ENCODE results near the gene CENPI.
"Not testable (repeated sequence)": the region's sequence is repeated elsewhere in the genome, so short reads cannot be mapped to it uniquely, and the experiment has no call there.

The CENPI gene, protein sequence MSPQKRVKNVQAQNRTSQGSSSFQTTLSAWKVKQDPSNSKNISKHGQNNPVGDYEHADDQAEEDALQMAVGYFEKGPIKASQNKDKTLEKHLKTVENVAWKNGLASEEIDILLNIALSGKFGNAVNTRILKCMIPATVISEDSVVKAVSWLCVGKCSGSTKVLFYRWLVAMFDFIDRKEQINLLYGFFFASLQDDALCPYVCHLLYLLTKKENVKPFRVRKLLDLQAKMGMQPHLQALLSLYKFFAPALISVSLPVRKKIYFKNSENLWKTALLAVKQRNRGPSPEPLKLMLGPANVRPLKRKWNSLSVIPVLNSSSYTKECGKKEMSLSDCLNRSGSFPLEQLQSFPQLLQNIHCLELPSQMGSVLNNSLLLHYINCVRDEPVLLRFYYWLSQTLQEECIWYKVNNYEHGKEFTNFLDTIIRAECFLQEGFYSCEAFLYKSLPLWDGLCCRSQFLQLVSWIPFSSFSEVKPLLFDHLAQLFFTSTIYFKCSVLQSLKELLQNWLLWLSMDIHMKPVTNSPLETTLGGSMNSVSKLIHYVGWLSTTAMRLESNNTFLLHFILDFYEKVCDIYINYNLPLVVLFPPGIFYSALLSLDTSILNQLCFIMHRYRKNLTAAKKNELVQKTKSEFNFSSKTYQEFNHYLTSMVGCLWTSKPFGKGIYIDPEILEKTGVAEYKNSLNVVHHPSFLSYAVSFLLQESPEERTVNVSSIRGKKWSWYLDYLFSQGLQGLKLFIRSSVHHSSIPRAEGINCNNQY

DNA sequence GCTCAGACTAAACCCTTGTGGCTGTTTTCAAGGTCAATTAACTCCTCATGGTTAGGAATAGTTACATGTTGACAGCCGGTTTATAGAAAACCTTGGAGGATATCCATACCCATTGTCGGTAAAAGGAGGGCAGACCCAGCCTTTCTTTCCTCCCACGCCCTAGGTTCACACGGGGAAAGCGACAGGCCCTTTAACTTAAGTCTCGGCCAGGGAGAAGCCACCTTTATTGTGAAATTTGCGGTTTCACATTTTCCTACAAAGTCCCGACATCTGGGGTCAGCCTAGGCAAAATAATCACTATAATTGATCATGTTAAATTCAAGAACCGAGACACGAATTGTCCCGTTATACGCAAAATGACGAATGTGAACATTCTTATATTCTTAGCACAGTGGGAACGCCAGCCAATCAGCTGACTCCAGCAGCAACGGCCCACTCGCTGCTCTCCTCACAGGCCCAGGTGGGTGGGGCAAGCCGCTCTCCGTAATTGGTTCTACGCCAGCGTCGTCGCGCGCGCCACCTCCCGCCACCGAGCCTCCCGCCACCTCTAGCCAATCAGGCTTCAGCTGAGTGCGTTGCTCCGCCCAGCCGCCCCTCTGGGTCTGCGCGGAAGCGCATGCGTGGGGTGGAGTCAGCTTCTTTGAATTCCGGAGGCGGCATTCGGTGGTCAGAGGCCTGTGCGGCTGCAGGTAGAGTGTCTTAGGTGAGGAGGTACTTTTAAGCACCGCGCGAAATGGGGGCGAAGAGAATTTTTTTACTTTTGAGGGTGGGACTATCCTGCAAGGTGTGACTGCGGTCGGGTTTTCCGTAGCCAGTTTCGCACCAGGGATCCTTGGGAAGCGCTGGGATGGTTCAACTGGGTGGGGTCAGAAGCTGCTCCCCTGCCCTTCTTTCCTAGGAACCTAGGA is at the start of gene CENPI:
CENPI (plus strand) TSS at position 659 of the 908 bp plus-strand sequence. CDS start 2,867 bp downstream, outside the sequence.
- DNase-seq: peak; percentile 90 to 91

DNA sequence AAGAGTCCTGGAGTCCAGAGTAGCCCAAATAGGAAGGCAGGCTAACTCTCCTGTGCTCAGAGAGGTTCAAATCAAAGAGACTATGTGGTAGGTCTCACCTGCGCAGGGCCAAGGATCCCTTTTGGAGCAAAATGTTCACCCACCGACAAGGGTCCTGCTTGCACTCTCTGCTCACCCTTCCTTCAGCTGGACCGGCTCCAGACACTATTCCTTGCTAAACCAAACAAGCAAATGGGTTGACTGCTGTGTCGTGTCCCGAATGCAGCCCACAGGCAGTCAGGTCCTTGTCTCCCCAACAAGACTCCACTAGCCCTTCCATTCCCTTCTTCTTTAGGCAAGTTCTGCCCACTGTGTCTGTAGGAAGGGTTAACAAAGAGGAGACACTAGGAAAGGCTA is 46.9 kb upstream of the CENPI start:
- DNase-seq: peak in 1 of 2 donors; percentile 0

DNA sequence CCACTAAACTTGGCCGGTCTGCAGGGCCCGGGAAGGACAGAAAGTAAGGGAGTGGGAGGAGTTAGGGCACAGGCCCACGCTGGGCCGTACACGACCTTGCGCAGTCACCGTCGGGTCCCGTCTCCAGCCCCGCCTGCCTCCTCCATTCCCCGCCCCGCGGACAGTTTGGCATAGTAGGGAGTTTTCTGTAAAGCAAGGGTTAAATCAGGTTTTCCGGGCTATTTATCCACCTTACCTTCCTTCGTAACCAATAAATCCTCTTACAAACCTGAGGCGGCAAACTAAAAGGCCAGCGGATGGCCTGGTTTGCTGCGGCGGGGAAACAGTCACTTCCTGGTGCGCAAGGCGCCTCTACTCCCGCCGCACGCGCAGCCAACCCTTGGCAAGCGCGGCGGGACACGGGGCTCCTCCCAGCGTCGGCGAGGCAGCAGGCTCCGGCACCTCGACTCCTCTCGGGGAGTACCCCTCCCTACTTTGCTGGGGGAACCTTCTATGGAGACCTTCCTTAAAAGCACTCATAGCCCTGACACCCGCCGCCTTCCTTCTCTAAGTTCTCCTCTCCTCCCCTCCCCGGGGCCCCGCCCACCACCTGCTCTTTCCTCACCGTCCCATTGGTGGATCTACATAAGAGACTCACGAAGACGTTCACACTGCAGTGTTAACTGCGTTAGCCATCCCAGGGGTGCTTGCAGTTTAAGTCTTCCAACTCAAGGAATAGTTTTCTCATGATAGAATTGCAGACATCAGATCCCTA is 46.3 kb upstream of the CENPI start, which contains the start of gene TRMT2B:
TRMT2B (minus strand) TSS at position 563 of the 754 bp plus-strand sequence. CDS start 9,822 bp downstream, outside the sequence.
- DNase-seq: peak; percentile 78 to 79

DNA sequence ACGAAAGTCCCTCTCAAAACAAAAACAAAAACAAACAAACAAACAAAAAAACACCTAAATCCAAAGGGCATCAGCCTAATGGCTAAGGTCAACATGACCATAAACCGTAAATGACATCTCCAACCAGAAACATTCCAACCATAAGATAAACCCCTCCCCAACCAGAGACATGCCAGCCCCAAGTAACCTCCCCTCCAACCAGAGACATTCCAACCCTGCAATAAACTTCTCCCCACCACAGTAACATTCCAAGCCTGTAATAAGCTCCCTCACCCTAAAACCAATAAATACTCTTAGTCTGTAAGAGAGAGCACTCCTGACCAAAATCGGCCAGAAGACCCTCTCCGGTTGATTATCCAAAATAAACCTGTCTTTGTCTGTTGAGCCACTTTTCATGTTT is 41.5 kb upstream of the CENPI start:
- not testable (repeated sequence) for DNase-seq

DNA sequence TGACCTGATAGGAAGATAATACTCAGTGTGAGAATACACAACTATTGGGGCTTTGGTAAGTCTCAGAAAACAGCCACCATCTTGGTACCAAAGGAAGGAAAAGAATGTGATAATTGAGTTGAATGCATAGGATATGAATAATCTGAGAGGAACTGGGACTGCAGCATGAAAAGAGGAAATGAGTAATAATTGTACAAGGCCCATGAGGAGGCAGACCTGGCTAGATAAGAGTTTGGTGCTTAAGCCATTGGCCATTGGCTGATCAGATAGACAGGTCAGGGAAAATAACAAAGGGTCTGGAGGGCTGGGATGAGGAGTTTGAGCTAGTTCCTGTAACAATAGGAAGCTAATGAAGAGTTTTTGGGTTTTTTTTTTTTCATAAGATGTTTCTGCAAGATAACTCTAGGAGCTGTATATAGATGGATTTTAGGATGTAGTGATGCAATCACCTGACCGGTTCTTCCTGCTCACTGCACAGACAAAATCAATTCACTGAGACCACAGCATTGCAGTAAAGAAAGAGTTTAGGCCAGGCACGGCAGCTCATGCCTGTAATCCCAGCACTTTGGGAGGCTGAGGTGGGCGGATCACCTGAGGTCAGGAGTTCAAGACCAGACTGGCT is 40.8 kb upstream of the CENPI start:
- DNase-seq: no peak

DNA sequence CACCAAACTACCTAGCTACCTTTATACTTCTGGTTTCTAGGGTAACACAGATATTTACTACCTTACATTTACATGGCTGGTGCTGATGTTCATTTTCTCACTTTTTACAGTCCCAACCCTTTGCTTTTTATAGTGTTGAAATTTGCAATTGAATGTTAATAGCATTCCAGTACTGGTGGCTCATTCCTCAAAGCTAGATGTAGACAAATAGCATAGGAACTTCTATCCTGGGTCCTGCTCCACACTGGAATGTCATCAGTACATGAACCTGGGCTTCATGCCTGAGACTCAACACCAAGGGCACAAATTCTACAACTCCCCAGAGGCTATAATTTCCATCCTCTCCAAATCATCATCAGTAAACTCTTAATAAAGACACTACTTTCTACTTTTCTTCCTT is 35.8 kb upstream of the CENPI start:
- no peak for DNase-seq

DNA sequence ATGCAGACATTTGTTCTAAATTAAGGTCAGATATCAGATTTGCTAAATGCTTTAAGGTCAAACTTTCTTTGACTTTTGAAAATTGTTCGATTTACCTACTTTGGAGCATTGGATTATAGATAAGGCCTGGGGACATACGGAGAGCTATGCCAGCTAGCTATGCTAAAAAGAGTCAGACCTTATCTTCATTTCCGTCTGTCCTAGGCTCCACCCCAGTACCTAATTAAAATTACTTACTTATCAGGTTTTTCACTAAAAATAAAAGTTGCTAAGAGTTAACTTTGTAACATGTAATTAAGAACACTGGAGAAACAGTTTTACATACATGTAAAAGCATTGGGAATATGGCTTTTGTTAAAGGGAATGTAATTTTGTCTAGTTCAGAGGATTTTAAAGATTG is 26.4 kb upstream of the CENPI start:
- no peak for DNase-seq

DNA sequence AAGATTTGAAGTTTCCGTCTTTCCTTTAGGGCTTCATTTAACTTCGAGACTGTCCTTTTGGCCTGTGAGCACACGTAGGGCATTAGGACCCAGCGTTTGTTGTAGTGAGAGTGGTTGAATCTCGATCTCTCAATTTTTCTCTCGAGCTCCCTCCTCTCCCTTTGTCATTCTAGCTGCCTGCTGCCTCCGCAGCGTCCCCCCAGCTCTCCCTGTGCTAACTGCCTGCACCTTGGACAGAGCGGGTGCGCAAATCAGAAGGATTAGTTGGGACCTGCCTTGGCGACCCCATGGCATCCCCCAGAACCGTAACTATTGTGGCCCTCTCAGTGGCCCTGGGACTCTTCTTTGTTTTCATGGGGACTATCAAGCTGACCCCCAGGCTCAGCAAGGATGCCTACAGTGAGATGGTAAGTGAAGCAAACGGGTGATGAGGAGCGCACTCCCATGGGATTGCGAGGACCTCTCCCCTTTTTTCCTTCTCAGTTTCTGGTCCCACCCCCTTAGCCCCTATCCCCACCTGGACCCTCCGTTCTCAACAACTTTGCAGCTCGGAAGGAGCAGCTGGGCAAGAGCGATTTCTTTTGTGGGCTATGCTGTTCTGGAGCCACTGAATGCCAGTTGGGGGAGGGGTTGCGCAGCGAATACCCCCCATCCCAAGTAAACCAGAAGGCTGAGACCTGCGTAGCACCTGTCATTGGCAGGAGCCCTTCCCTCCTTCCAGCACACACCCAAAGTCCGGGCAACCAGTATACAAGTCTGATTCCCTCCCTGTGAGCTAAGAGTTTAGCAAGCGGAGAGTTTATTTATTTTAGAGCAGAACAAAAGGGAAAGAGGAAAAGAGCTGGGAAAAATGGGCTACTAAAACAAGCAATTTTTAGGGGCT is 19.0 kb upstream of the CENPI start, which contains the start of gene TMEM35A:
TMEM35A (plus strand) TSS at position 164 of the 883 bp plus-strand sequence; CDS start at position 288, 124 bp downstream.
- DNase-seq: no peak

DNA sequence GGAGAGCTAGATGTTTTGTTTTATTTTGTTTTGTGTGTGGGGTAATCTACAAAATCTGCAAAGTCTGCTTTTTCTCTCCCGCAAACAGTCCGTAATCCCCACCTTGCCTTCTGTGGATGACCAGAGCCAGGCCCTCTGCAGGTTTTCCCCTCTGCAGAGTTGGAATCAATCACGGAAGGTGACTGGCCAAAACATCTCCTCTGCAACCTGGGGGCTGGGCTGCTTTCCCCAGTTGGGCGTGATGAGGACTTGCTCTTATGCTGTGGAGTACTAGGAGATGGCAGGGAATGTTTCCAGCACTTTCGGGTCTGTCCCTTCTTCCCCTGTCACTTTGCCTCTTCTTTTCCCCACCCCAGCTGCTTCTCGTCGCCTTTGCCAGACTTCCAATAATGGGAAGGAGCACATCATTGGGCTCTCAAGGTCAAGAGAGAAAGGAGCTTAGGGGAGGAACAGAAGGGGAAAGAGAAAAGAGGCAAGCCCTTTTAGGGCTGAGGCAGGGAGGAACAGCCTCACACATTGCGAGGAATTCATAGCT is 18.2 kb upstream of the CENPI start:
- no peak for DNase-seq

DNA sequence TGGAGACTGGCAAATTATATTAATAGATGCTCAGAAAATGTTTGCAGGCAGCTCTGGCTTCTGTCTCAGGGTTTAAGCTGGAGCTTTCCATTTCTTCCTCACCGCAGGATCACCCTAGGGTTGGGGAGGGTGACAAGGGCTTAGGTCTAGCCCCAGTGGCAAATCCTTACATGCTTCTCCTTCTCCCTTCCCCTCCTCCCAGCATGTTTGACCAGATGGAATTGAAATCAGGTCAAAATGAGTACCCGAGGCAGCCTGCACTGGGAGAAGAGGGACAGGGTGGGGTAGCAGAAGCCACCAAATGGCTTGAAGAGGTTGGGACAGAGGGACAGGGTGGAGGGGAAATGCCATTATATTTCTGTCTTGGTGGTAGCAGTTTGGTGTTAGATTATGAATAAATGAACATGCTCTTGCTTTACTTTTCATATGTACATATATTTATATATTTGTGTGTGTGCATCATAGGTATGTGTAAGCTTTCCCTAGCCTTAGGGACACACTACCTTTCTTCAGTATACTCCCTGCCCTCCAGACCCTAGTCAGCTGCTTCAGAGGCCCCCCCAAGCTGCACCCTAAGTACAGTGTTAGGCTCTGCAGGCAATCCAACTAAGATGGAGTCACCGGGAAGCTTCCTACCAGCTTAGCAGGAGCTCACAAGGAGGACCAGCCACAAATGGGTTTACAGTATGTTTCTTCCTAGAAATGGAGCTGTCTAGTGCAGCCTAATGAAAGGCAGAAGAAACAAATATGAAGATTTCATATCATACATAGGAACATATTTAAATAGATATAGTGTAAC is 17.5 kb upstream of the CENPI start:
- DNase-seq: no peak

DNA sequence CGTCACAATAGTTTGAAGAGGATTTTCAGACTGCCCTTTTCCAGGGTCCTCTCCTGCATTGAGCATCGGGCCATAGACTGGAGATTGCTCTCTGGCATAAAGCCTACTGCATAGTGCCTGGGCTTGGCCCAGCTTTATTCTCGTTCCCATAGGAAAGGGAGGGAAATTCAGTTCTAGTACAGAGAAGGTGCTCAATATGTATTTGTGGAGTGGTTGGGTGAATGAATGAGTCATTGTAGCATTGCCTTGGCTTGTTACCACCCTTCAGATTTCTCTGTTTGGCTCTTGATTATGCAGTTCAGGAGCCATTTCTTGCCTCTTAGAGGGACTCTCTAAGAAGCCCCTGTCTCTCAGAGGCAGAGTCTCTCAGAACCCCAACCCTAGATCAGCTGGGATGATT is 16.8 kb upstream of the CENPI start:
- DNase-seq: no peak

DNA sequence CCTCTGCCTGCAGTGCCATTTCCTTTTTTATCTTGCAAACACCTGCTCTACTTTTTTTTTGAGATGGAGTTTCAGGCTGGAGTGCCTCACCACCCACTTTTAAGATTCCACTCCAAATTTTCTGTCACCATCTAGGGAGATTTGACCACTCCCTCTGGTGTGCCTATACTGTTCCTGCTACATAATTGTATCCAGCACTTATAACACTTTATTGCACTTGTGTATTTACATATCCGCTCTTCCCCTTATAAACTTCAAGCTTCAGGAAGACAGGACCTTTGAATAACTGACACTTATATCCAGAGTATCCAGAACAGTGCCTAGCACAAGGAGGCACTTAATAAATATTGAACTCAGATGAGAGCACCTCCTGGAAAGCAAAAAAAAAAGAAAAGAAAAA is 6.2 kb upstream of the CENPI start:
- DNase-seq: no peak

DNA sequence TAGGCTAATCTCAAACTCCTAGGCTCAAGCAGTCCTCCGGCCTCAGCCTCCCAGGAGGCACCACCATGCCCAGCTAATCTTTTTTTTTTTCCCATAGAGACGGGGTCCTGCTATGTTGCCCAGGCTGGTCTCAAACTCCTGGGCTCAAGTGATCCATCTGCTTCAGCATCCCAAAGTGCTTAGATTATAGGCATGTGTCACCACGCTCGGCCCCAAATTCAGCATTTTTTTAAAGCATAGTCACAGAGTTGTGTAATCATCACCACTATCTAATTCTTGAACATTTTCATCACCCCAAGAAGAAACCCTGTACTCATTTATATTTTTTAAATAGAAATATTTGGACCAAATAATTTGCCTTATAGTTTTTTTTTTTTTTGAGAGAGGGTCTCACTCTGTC is 10.3 kb downstream of the CENPI start:
- DNase-seq: no peak

DNA sequence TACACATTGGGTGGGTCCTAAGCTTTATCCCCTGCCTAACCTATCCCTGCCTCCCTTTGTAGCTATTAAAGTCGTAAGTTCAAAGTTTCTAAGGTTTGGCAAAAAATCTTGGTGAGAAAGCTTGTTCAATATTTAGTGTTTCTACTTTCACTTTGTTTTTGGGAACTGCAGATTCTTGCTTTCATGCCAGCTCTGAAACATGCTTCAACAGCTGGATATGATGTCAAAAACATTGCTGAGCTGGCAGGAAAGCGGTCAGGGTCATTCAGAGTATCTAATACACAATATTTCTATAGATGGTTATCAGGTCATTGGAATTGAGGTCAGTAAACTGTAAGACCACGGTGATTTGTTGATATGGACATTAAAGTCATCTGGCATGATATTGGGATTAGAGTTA is 19.7 kb downstream of the CENPI start:
- DNase-seq: no peak

DNA sequence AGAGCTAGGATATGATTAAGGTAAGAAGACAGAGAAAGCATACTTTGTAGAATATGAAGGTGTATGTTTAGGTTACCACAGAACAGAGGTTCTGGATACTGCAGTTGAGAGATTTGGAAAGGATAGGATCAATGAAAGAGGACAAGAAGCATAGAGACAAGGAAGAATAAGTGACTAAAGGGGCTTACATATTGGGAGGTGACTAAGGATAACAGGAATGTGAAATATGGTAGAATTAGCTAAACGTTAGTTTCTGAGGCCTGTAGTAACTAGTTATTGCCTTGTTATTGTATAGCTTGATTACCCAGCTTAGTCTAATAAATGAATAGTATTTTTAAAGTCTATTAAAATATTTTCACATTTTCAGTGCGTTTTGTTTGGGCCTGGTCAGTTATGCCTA is 38.2 kb downstream of the CENPI start:
- no peak for DNase-seq

Data from activated CD4-positive, alpha-beta T cell treated with anti-CD3 and anti-CD28 coated beads for 4 hours (primary cell).